CD8-positive, alpha-beta memory T cell (primary cell): Measurements from ENCODE around the gene CDKL4. TPM values are rescaled to one million over a fixed set of nuclear protein-coding genes. Genes with fewer than 3 reads are reported as not detected.
A peak's percentile ranks its signal among the peaks of the same experiment; 100 is the strongest.
"Not testable (repeated sequence)": the region's sequence is repeated elsewhere in the genome, so short reads cannot be mapped to it uniquely, and the experiment has no call there.

ENCODE experiments used
- CTCF ChIA-PET: fragments of 350-600 bp; sonication (Branson Sonifier 250); formaldehyde crosslinking; loops from one replicate; lab custom pipeline; 2021; ENCODE audit warnings: antibody characterized with exemption; lab: Charles Lee
- POLR2A ChIA-PET: fragments of 350-600 bp; sonication (Branson Sonifier 250); formaldehyde crosslinking; loops from one replicate; lab custom pipeline; 2021; ENCODE audit warnings: antibody characterized with exemption; lab: Charles Lee
- DNase-seq, 5 donors: peaks; one replicate each; pipeline versions ENCODE4 v3.0.0 to v3.0.0-alpha.2; 2020 to 2022; ENCODE audit warnings: mixed read lengths in 1 of 5
- H3K27ac ChIP-seq: one replicate; pipeline ENCODE4 v1.7.0; 2013; ENCODE audit warnings: low read depth, mild to moderate bottlenecking, low read length, moderate library complexity
- H3K27me3 ChIP-seq: 2 replicates; pipeline ENCODE4 v1.7.0; 2013; ENCODE audit warnings: low read length, mild to moderate bottlenecking; ENCODE audit not compliant: insufficient read depth, poor library complexity, severe bottlenecking
- H3K36me3 ChIP-seq: 2 replicates; pipeline ENCODE4 v1.7.0; 2013; ENCODE audit warnings: mild to moderate bottlenecking, low read length, moderate library complexity; ENCODE audit not compliant: insufficient read depth
- H3K4me1 ChIP-seq: 2 replicates; pipeline ENCODE4 v1.7.0; 2013; ENCODE audit warnings: mild to moderate bottlenecking, low read length, moderate library complexity; ENCODE audit not compliant: insufficient read depth
- H3K4me3 ChIP-seq: 2 replicates; pipeline ENCODE4 v1.7.0; 2013; ENCODE audit warnings: mild to moderate bottlenecking, low read length
- H3K9me3 ChIP-seq: 2 replicates; pipeline ENCODE4 v1.7.0; 2013; ENCODE audit warnings: mild to moderate bottlenecking, low read length
- H3K27ac Mint-ChIP-seq, 8 donors: one replicate each; pipeline ENCODE4 v1.8.0; 2020 to 2021; ENCODE audit warnings: mixed read lengths in 8 of 8, mild to moderate bottlenecking in 6 of 8, inconsistent platforms in 3 of 8, moderate library complexity in 3 of 8
- H3K27me3 Mint-ChIP-seq, 2 donors: one replicate each; pipeline ENCODE4 v1.8.0; 2020 to 2021; ENCODE audit warnings: mixed read lengths in 2 of 2, mild to moderate bottlenecking in 1 of 2, moderate library complexity in 1 of 2
- H3K36me3 Mint-ChIP-seq, 3 donors: one replicate each; pipeline ENCODE4 v1.8.0; 2020 to 2021; ENCODE audit warnings: mixed read lengths in 3 of 3, inconsistent platforms in 1 of 3, mild to moderate bottlenecking in 1 of 3
- H3K4me1 Mint-ChIP-seq, 3 donors: one replicate each; pipeline ENCODE4 v1.8.0; 2020 to 2021; ENCODE audit warnings: mixed read lengths in 3 of 3, inconsistent platforms in 1 of 3, mild to moderate bottlenecking in 1 of 3
- H3K4me3 Mint-ChIP-seq, 7 donors: one replicate each; pipeline ENCODE4 v1.8.0; 2020 to 2021; ENCODE audit warnings: mixed read lengths in 7 of 7, mild to moderate bottlenecking in 6 of 7, moderate library complexity in 4 of 7, inconsistent platforms in 2 of 7
- H3K9me3 Mint-ChIP-seq, 5 donors: one replicate each; pipeline ENCODE4 v1.8.0; 2020 to 2022; ENCODE audit warnings: mixed read lengths in 5 of 5, mild to moderate bottlenecking in 3 of 5, moderate library complexity in 2 of 5, inconsistent platforms in 1 of 5
- polyA plus RNA-seq: library from polyadenylated mRNA; unstranded; fragments of 300-500 nt; fragmentation: Illumina TruSeq; gene quantifications from one replicate; pipeline ENCODE4 v1.2.3, GENCODE V29; 2021
- total RNA-seq, 2 experiments: library from RNA; stranded (reverse); gene quantifications; one replicate each; pipeline ENCODE4 v1.2.3, GENCODE V29; 2021

The CDKL4 gene
- total and polyA plus RNA-seq, 3 experiments from 2014 or later: 0.13 to 0.31 TPM; not detected in 1

- no peaks in the 10 kb centered on the region for H3K27me3 ChIP-seq
- Mint-ChIP-seq H3K9me3 (peaks cover 0 to 3% (median 0%) of the 10 kb centered on the region in 5 donors), H3K4me1 (peaks cover 15 to 26% (median 24%) of the 10 kb centered on the region in 3 donors), H3K27ac (peak overlapping the region in 2 of 8 donors; percentile 1 to 19), H3K36me3 (peaks cover 5 to 14% (median 12%) of the 10 kb centered on the region in 3 donors), H3K27me3 (no peaks in the 10 kb centered on the region), H3K4me3 (peak overlapping the region in 6 of 7 donors; percentile 1 to 87 (median 6))
- CTCF ChIA-PET: no interaction called here
- H3K4me3 ChIP-seq: no peak overlapping the region
- no peaks in the 10 kb centered on the region for H3K36me3 ChIP-seq
- POLR2A ChIA-PET: no interaction called here
- H3K9me3 ChIP-seq: no peaks in the 10 kb centered on the region
- no peak overlapping the region for H3K27ac ChIP-seq
- DNase-seq: no peak
- peaks cover 3% of the 10 kb centered on the region for H3K4me1 ChIP-seq
Measured at GRCh38 chr2:39246382-39246980, 2.7 kb upstream of the CDKL4 start.

GRCh38 chr2:39244963-39245625, 1.3 kb upstream of the CDKL4 start:
- peak overlapping the region; percentile 52 for H3K4me3 ChIP-seq
- H3K9me3 Mint-ChIP-seq, H3K27me3 ChIP-seq, H3K36me3 ChIP-seq, H3K9me3 ChIP-seq, H3K27ac ChIP-seq, H3K27me3 Mint-ChIP-seq, H3K36me3 Mint-ChIP-seq, H3K4me1 ChIP-seq: not testable (repeated sequence)
- Mint-ChIP-seq H3K27ac (peak overlapping the region; percentile 35 to 87 (median 78)), H3K4me1 (peaks cover 12 to 22% (median 19%) of the 10 kb centered on the region in 3 donors), H3K4me3 (peak overlapping the region; percentile 86 to 97 (median 88))
- CTCF ChIA-PET: interaction anchor here (0.6 to 2.4 kb wide), 2 partner anchors 15 to 291 kb away, joined by 3 to 15 read pairs; no protein-coding TSS in a partner anchor
- POLR2A ChIA-PET: interaction anchor here (0.6 kb wide), 1 partner anchor 202 kb away, joined by 3 read pairs; no protein-coding TSS in a partner anchor
- DNase-seq: peak in 4 of 5 donors; percentile 16 to 64 (median 36)

DNA sequence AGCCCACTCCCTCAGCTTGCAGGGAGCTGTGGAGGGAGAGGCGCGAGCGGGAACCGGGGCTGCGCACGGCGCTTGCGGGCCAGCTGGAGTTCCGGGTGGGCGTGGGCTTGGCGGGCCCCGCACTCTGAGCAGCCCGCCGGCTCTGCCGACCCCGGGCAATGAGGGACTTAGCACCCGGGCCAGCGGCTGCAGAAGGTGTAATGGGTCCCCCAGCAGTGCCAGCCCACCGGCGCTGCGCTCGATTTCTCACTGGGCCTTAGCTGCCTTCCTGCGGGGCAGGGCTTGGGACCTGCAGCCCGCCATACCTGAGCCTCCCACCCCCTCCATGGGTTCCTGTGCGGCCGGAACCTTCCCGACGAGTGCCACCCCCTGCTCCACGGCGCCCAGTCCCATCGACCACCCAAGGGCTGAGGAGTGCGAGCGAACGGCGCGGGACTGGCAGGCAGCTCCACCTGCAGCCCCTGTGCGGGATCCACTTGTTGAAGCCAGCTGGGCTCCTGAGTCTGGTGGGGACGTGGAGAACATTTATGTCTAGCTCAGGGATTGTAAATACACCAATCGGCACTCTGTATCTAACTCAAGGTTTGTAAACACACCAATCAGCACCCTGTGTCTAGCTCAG, 582 bp upstream of the CDKL4 start:
- H3K36me3 Mint-ChIP-seq, POLR2A ChIA-PET, H3K36me3 ChIP-seq, H3K9me3 Mint-ChIP-seq, H3K27ac ChIP-seq, H3K27me3 Mint-ChIP-seq, H3K4me1 ChIP-seq, H3K27me3 ChIP-seq, H3K9me3 ChIP-seq, DNase-seq: not testable (repeated sequence)
- CTCF ChIA-PET: interaction anchor here (2.4 kb wide), 1 partner anchor 15 kb away, joined by 15 read pairs; no protein-coding TSS in a partner anchor
- H3K4me3 ChIP-seq: peak overlapping the region; percentile 52
- Mint-ChIP-seq H3K27ac (peak overlapping the region; percentile 5 to 87 (median 62)), H3K4me1 (peaks cover 12 to 22% (median 19%) of the 10 kb centered on the region in 3 donors), H3K4me3 (peak overlapping the region; percentile 86 to 97 (median 88))

DNA sequence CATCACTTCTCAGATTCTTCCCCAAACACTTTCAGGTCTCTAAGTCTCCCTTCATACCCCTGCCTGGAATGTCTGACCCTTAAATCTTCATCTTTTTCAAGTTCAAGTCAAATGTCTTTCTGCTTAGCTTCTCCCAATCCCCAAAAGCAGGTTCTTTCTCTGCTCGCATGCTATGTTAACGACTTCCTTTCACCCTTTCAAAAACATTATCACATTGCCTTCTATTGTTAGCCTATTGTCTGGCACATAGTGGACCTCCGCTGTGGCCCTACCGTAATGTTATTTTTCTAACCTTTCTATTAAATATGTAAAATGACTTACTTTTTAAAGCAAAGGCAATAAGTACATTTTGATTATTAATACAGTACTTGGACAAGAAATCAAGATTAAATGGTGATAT, 2.2 kb downstream of the CDKL4 start:
- peaks cover 3% of the 10 kb centered on the region for H3K4me1 ChIP-seq
- H3K36me3 Mint-ChIP-seq: peaks cover 0 to 4% (median 3%) of the 10 kb centered on the region in 3 donors
- H3K27me3 Mint-ChIP-seq: no peaks in the 10 kb centered on the region
- H3K9me3 Mint-ChIP-seq: peaks cover 0 to 3% (median under 1%) of the 10 kb centered on the region in 5 donors
- no peaks in the 10 kb centered on the region for H3K27me3 ChIP-seq
- POLR2A ChIA-PET: no interaction called here
- H3K9me3 ChIP-seq: no peaks in the 10 kb centered on the region
- no peak for DNase-seq
- H3K27ac ChIP-seq: no peak overlapping the region
- no peak overlapping the region for H3K4me3 Mint-ChIP-seq
- CTCF ChIA-PET: interaction anchor here (1.5 kb wide), 1 partner anchor 13 kb away, joined by 6 read pairs; no protein-coding TSS in a partner anchor
- no peak overlapping the region for H3K27ac Mint-ChIP-seq
- H3K36me3 ChIP-seq: no peaks in the 10 kb centered on the region
- no peak overlapping the region for H3K4me3 ChIP-seq
- peaks cover 12 to 22% (median 19%) of the 10 kb centered on the region in 3 donors for H3K4me1 Mint-ChIP-seq

DNA sequence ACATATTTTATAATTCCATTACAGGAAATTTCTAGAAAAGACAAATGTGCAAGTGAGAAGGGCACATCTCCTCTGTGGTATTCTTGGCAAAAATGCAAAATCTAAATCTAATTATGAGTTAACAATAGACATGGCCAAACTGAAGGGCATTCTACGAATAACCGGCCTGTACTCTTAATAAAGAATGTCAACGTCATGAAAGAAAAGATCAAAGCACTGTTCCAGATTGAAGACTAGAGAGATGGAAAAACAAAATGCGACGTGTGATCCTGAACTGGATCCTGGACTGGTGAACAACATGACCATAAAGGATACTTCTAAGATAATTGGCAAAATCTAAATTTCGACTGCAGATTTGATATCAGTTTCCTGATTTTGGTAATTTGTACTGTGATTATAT, 3.0 kb downstream of the CDKL4 start:
- Histone ChIP-seq H3K9me3 (no peaks in the 10 kb centered on the region), H3K4me3 (no peak overlapping the region), H3K27me3 (no peaks in the 10 kb centered on the region), H3K4me1 (peaks cover 3% of the 10 kb centered on the region), H3K36me3 (no peaks in the 10 kb centered on the region), H3K27ac (no peak overlapping the region)
- Mint-ChIP-seq H3K27me3 (peaks cover 0 to 2% of the 10 kb centered on the region in 2 donors), H3K4me3 (no peak overlapping the region), H3K36me3 (peaks cover 1 to 12% (median 4%) of the 10 kb centered on the region in 3 donors), H3K4me1 (peaks cover 12 to 22% (median 13%) of the 10 kb centered on the region in 3 donors), H3K9me3 (peaks cover 5 to 7% (median 6%) of the 10 kb centered on the region in 5 donors), H3K27ac (no peak overlapping the region)
- POLR2A ChIA-PET: no interaction called here
- CTCF ChIA-PET: no interaction called here
- DNase-seq: no peak

- no peak overlapping the region for H3K27ac ChIP-seq
- POLR2A ChIA-PET: no interaction called here
Measured at GRCh38 chr2:39234754-39235153, 9.0 kb downstream of the CDKL4 start.

DNA sequence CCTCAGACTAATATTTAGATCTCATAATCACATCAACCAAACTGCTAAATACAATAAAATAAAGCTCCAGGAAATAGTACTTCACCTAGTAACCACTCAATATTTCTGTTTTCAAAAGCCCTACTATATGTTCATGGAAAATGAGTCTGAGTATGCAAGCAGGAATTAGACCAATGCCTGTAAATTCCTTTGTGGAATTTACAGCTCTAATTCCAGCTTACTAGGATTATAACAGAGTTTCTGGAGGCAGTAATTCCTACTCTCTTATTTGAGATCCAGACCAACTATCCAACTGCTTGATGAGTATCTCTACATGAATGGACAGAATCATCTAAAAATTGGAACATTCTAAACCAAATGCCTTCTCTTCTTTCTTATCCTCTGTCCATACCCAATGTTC, 11.6 kb downstream of the CDKL4 start:
- ChIA-PET POLR2A (no interaction called here), CTCF (interaction anchor here (0.6 to 6.9 kb wide), 2 partner anchors 112 to 284 kb away, joined by 3 to 86 read pairs; no protein-coding TSS in a partner anchor)
- no peak for DNase-seq
- Mint-ChIP-seq H3K36me3 (peaks cover 3 to 27% (median 4%) of the 10 kb centered on the region in 3 donors), H3K4me1 (peaks cover 18 to 25% (median 24%) of the 10 kb centered on the region in 3 donors), H3K4me3 (no peak overlapping the region), H3K27ac (no peak overlapping the region), H3K9me3 (peaks cover 5 to 14% (median 11%) of the 10 kb centered on the region in 5 donors), H3K27me3 (peaks cover 0 to 3% of the 10 kb centered on the region in 2 donors)
- H3K27ac ChIP-seq: no peak overlapping the region
- no peak overlapping the region for H3K4me3 ChIP-seq
- no peaks in the 10 kb centered on the region for H3K36me3 ChIP-seq
- peaks cover 13% of the 10 kb centered on the region for H3K4me1 ChIP-seq
- no peaks in the 10 kb centered on the region for H3K9me3 ChIP-seq
- no peaks in the 10 kb centered on the region for H3K27me3 ChIP-seq

More at GRCh38 chr2:39234754-39235153, 9.0 kb downstream of the CDKL4 start:
- CTCF ChIA-PET: interaction anchor here (1.2 kb wide), 1 partner anchor 287 kb away, joined by 5 read pairs; no protein-coding TSS in a partner anchor
- Mint-ChIP-seq H3K4me1 (peaks cover under 1 to 2% (median 2%) of the 10 kb centered on the region in 3 donors), H3K9me3 (peaks cover 5 to 14% (median 11%) of the 10 kb centered on the region in 5 donors), H3K27me3 (peaks cover 0 to 3% of the 10 kb centered on the region in 2 donors), H3K27ac (no peak overlapping the region), H3K4me3 (no peak overlapping the region), H3K36me3 (peaks cover 3 to 27% (median 4%) of the 10 kb centered on the region in 3 donors)
- Histone ChIP-seq H3K9me3 (no peaks in the 10 kb centered on the region), H3K36me3 (no peaks in the 10 kb centered on the region), H3K27me3 (no peaks in the 10 kb centered on the region), H3K4me3 (no peak overlapping the region), H3K4me1 (no peaks in the 10 kb centered on the region)
- DNase-seq: no peak
